ENCODE measurements around the gene GSK3A. TPM values are rescaled to one million over a fixed set of nuclear protein-coding genes. Genes with fewer than 3 reads are reported as not detected.

Gene GSK3A
- total RNA-seq, 1 donor from 2014 or later: 39.8 TPM

DNA sequence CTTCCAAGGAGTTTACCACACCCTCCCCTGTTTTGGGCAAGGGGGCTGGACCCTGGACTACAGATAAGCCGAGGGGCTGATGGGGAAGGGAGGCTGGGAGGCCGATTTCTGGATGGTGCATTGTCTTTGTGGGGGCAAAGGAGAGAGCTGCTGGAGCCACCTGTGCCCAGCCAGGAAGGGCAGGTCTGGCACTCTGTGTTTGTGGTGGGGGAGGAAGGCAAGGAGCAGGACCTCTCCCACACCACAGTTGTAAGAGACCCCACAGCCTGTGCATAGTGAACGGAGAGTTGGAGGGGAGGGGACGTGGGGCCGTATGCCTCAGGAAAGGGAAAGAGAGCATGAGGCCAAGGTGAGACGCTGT is 43.6 kb upstream of the GSK3A start:
- Histone ChIP-seq H3K36me3 (peaks cover 43% of the 10 kb centered on the region), H3K4me3 (peak overlapping the region; percentile 68), H3K27me3 (ENCODE audit: low read depth) (no peaks in the 10 kb centered on the region), H3K4me1 (peaks cover 47% of the 10 kb centered on the region), H3K9me3 (no peaks in the 10 kb centered on the region), H3K27ac (peak overlapping the region; percentile 58)
- TF ChIP-seq, protein P1, sequence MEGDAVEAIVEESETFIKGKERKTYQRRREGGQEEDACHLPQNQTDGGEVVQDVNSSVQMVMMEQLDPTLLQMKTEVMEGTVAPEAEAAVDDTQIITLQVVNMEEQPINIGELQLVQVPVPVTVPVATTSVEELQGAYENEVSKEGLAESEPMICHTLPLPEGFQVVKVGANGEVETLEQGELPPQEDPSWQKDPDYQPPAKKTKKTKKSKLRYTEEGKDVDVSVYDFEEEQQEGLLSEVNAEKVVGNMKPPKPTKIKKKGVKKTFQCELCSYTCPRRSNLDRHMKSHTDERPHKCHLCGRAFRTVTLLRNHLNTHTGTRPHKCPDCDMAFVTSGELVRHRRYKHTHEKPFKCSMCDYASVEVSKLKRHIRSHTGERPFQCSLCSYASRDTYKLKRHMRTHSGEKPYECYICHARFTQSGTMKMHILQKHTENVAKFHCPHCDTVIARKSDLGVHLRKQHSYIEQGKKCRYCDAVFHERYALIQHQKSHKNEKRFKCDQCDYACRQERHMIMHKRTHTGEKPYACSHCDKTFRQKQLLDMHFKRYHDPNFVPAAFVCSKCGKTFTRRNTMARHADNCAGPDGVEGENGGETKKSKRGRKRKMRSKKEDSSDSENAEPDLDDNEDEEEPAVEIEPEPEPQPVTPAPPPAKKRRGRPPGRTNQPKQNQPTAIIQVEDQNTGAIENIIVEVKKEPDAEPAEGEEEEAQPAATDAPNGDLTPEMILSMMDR (IDR thresholded peaks at IDR 0.05): no peak
- DNase-seq (no peak), ATAC-seq (no peak)
- intact Hi-C loops (cut with DNase I): no loop called here

DNA sequence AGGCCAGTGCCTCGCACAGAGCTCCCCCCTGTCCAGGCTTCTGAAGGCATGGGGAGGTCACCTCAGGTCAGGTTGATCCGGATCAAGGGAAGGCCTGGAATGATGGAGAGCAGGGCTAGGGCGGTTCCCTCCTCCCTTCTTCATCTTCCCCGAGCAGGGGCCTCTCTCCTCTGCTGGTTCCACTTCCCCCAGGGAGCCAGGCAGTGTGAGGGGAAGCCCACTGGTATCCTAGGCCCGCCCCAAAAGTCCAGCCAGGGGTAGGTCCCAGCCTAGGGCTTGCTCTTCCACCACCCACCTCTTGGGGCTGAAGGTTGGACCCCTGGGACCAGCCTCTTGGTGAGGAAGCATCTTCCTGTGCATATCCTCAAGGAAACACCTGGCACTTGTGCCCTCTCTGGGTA is 43.1 kb upstream of the GSK3A start:
- TF ChIP-seq, protein P1 (IDR thresholded peaks at IDR 0.05): no peak
- Histone ChIP-seq H3K4me1 (peaks cover 48% of the 10 kb centered on the region), H3K9me3 (no peaks in the 10 kb centered on the region), H3K27ac (peak overlapping the region; percentile 58), H3K4me3 (peak overlapping the region; percentile 68), H3K36me3 (peaks cover 39% of the 10 kb centered on the region), H3K27me3 (ENCODE audit: low read depth) (no peaks in the 10 kb centered on the region)
- DNase-seq (no peak), ATAC-seq (no peak)
- intact Hi-C loops (cut with DNase I): no loop called here

DNA sequence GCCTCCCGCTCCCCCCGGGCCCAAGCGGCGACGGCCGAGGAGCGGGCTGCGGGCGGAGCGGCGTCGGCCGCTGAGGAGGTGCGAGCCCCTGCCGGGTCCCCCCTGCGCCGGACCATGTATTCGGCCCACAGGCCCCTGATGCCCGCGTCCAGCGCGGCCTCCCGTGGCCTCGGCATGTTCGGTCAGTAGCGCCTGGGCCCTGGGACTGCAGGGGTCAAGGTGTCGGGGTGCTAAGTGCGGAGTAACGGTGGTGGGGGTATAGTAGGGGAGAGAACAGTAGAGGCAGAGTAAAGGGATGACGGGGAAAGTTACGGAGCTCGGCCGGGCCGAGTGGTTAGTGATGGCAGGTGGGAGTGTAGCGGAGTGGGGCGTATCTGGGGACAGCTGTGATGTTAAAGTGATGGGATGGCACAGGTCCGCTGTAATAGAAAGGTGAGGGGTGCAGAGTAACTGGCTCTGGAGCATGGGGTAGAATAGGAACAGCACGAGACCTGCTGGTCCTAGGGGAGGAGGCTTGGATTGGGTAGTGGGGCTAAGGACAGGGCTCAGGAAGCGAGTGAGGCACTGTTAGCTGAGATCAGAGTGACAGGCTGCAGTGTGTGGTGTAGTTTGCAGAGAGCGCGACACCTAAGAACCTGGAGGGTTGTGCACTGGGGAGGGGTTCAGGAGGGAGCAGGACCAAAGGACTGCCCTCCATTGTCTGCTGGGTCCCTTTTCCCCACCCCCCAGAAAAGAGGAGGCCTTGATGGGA is 42.4 kb upstream of the GSK3A start:
- ATAC-seq (no peak), DNase-seq (no peak)
- H3K27ac ChIP-seq: peak overlapping the region; percentile 58
- peaks cover 49% of the 10 kb centered on the region for H3K4me1 ChIP-seq
- TF ChIP-seq, protein P1 (IDR thresholded peaks at IDR 0.05): no peak
- no peaks in the 10 kb centered on the region for H3K9me3 ChIP-seq
- peak overlapping the region; percentile 68 for H3K4me3 ChIP-seq
- H3K27me3 ChIP-seq (ENCODE audit: low read depth): no peaks in the 10 kb centered on the region
- peaks cover 31% of the 10 kb centered on the region for H3K36me3 ChIP-seq
- intact Hi-C loops (cut with DNase I): no loop called here

DNA sequence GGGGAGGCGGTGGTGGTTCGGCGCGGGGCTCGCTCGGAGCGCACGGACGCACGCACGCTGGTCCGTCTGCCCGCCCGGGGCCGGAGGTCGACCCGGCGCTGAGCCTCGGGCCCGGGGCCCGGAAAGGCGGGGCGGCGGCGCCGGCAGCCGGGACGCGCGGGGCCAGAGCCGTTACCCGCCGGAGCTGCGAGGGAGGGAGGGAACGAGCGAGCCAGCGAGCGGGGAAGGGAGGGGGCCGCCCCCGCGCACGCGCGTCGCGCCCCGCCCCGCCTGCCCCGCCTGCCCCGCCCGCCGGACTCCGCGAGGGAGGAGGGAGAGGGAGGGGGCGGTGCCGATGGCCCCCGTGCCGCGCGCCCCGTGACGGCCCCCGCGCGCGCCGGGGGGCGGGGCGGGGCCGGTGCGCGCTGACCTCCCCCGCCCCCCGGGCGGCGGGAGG is 41.7 kb upstream of the GSK3A start:
- peak; percentile 55 to 69 for ATAC-seq
- Histone ChIP-seq H3K27me3 (ENCODE audit: low read depth) (no peaks in the 10 kb centered on the region), H3K4me1 (peaks cover 56% of the 10 kb centered on the region), H3K4me3 (peak overlapping the region; percentile 61), H3K36me3 (peaks cover 24% of the 10 kb centered on the region), H3K9me3 (no peaks in the 10 kb centered on the region), H3K27ac (peak overlapping the region; percentile 85)
- TF ChIP-seq, protein P1 (IDR thresholded peaks at IDR 0.05): no peak
- intact Hi-C loops (cut with DNase I): no loop called here
- peak; percentile 85 for DNase-seq

DNA sequence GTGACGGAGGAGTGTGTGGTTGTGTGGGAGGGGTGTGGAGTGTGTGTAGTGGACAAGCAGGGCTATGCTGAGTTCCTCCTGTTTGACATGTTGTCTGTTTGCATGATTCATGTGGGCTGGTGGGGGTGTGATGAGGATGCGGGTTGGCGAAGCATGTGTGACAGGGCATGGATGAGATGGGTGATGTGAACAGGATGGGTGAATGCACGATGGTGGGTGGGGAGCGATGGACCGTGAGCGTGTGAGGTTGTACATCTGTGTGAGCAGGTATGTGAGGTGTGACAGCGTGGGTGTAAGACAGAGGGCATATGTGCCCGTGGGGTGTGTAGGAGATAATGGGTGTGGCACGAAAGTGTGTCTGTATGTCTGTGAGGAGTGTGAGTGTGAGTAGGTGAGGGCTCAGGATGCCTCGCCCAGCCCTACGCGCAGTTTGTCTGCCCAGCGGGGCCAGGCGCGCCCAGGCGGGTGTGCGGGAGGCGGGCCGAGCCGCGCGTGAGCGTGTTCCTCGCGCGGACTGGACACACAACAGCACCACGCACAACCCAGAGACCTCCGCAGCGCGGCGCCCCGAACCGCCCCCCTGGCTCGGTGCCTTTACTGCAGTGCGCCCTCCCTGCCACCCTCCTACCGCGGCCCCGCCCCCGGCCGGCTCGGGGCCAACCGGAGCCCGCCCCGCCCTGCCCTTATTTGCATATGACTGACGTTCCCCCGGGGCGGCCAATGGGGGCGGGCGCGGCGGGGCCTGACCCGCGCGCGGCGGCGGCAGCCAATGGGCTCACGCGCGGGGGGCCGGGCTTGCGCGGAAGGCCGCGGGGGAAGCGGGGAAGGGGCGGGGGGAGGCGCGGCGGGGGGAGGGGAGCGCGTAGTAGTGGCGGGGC is 41.0 kb upstream of the GSK3A start:
- peak; percentile 84 to 87 for ATAC-seq
- peak; percentile 96 for DNase-seq
- Histone ChIP-seq H3K27ac (peak overlapping the region; percentile 85), H3K9me3 (no peaks in the 10 kb centered on the region), H3K4me3 (peak overlapping the region; percentile 61), H3K4me1 (peaks cover 62% of the 10 kb centered on the region), H3K36me3 (peaks cover 18% of the 10 kb centered on the region), H3K27me3 (ENCODE audit: low read depth) (no peaks in the 10 kb centered on the region)
- intact Hi-C loops (cut with DNase I): no loop called here
- TF ChIP-seq, protein P1 (IDR thresholded peaks at IDR 0.05): no peak

Data from lower lobe of right lung (tissue), 2 donors.